Ectodermal cell (in vitro differentiated cells): ENCODE measurements around the gene CTIF.

Experiments used
- H3K27ac ChIP-seq: 2 replicates; pipeline ENCODE4 v1.7.0; 2013; ENCODE audit warnings: mild to moderate bottlenecking, low read depth, low read length; ENCODE audit not compliant: insufficient read depth, poor library complexity, severe bottlenecking
- H3K27me3 ChIP-seq: 2 replicates; pipeline ENCODE4 v1.7.0; 2013; ENCODE audit warnings: mild to moderate bottlenecking, low read length; ENCODE audit not compliant: insufficient read depth, control insufficient read depth, poor library complexity, severe bottlenecking
- H3K36me3 ChIP-seq: one replicate; pipeline ENCODE4 v1.7.0; 2013; ENCODE audit warnings: low read length; ENCODE audit not compliant: control insufficient read depth, insufficient read depth
- H3K4me1 ChIP-seq: one replicate; pipeline ENCODE4 v1.7.0; 2013; ENCODE audit warnings: low read length; ENCODE audit not compliant: control insufficient read depth, insufficient read depth
- H3K4me3 ChIP-seq: 2 replicates; pipeline ENCODE4 v1.7.0; 2013; ENCODE audit warnings: low read depth, low read length, control low read depth; ENCODE audit not compliant: insufficient read depth
- H3K9me3 ChIP-seq: 2 replicates; pipeline ENCODE4 v1.7.0; 2013; ENCODE audit warnings: mild to moderate bottlenecking, low read length, moderate library complexity; ENCODE audit not compliant: control insufficient read depth
- WGBS, 2 experiments: methylation state at CpG; one replicate each; pipeline ENCODE4 v1.1.7; 2013; ENCODE audit warnings: missing lambda C conversion rate in 2 of 2; 5-methylcytosine and 5-hydroxymethylcytosine counted together

The CTIF gene

DNA sequence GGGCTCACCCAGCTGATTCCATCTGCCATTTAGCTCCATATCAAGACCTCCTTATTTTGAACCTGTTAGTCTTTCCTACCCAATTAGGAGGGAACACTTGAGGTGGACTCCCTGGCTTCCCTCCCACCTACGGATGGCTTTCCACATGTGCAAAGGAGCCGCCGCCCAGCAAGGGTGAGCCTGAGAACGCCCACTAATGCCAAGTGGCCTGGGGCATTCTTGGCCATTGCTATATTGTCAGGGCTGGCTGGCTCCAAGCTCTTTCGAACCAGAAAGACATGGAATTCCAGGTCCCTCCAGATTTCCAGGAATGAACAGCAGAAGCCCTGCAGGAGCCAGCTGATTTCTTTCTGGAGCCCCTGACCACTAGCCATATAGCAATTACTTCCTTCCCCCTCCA, 215.7 kb downstream of the CTIF start:
- Histone ChIP-seq H3K36me3 (no peaks in the 10 kb centered on the region), H3K4me3 (no peak overlapping the region), H3K27me3 (no peaks in the 10 kb centered on the region), H3K4me1 (peaks cover 7% of the 10 kb centered on the region), H3K27ac (no peak overlapping the region), H3K9me3 (no peaks in the 10 kb centered on the region)
- 96 to 97% methylated on average over 5 of the region's 5 CpGs for WGBS, 2 experiments

- Histone ChIP-seq H3K4me1 (peaks cover 7% of the 10 kb centered on the region), H3K36me3 (no peaks in the 10 kb centered on the region), H3K9me3 (no peaks in the 10 kb centered on the region), H3K27me3 (no peaks in the 10 kb centered on the region), H3K4me3 (no peak overlapping the region), H3K27ac (no peak overlapping the region)
- 88 to 92% methylated on average over 6 of the region's 6 CpGs for WGBS, 2 experiments
These were observed 216.2 kb downstream of the CTIF start for GRCh38 chr18:48754993-48755473.

GRCh38 chr18:48756511-48757226, 217.8 kb downstream of the CTIF start:
- no peaks in the 10 kb centered on the region for H3K27me3 ChIP-seq
- H3K27ac ChIP-seq, result no peak overlapping the region
- H3K4me1 ChIP-seq, result peaks cover 7% of the 10 kb centered on the region
- H3K36me3 ChIP-seq, result no peaks in the 10 kb centered on the region
- WGBS, 2 experiments, result 86 to 87% methylated on average over 4 of the region's 4 CpGs
- H3K4me3 ChIP-seq, result no peak overlapping the region
- H3K9me3 ChIP-seq, result no peaks in the 10 kb centered on the region

GRCh38 chr18:48757367-48757766, 218.5 kb downstream of the CTIF start:
- Histone ChIP-seq H3K4me1 (peaks cover 7% of the 10 kb centered on the region), H3K27ac (no peak overlapping the region), H3K27me3 (no peaks in the 10 kb centered on the region), H3K4me3 (no peak overlapping the region), H3K36me3 (no peaks in the 10 kb centered on the region), H3K9me3 (no peaks in the 10 kb centered on the region)
- WGBS, 2 experiments, result 89 to 90% methylated on average over 6 of the region's 6 CpGs

DNA sequence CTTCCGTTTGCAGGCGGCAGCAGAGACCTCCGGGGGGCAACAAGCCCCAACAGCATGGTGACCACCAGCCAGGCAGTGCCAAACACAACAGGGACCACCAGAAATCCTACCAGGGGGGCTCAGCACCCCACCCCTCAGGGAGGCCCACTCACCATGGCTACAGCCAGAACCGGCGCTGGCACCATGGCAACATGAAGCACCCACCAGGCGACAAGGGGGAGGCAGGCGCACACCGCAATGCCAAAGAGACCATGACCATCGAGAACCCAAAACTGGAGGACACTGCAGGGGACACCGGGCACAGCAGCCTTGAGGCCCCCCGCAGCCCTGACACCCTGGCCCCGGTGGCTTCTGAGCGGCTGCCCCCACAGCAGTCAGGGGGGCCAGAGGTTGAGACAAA, 219.1 kb downstream of the CTIF start:
- H3K27me3 ChIP-seq, result no peaks in the 10 kb centered on the region
- H3K36me3 ChIP-seq, result no peaks in the 10 kb centered on the region
- H3K9me3 ChIP-seq, result no peaks in the 10 kb centered on the region
- no peak overlapping the region for H3K4me3 ChIP-seq
- no peak overlapping the region for H3K27ac ChIP-seq
- 96% methylated on average over 13 of the region's 13 CpGs for WGBS, 2 experiments
- peaks cover 7% of the 10 kb centered on the region for H3K4me1 ChIP-seq

- Histone ChIP-seq H3K9me3 (no peaks in the 10 kb centered on the region), H3K36me3 (no peaks in the 10 kb centered on the region), H3K4me1 (no peaks in the 10 kb centered on the region), H3K27me3 (no peaks in the 10 kb centered on the region), H3K27ac (no peak overlapping the region), H3K4me3 (no peak overlapping the region)
- WGBS, 2 experiments, result 94 to 95% methylated on average over 19 of the region's 19 CpGs
These were observed 222.8 kb downstream of the CTIF start for GRCh38 chr18:48761582-48761981.

DNA sequence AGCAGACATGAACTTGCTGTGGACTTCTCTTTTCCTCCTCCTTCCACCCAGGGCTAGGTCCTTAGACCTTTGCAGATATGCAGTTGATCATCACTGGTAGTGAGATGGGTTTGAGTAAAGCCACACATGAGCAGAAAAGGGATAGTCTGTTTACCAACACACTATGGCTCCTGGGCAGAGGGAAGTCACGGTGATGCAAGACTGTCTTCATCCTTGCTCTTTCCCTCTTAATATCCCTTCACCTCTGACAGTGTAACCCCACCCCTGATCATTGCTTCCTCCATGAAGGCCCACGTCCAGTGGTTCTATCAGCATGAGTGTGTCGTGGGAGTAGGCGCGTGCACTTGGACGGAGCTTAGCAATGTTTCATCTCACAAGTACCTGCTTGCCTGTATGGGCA, 223.2 kb downstream of the CTIF start:
- H3K4me1 ChIP-seq, result no peaks in the 10 kb centered on the region
- H3K36me3 ChIP-seq, result no peaks in the 10 kb centered on the region
- no peak overlapping the region for H3K4me3 ChIP-seq
- H3K27ac ChIP-seq, result no peak overlapping the region
- no peaks in the 10 kb centered on the region for H3K27me3 ChIP-seq
- H3K9me3 ChIP-seq, result no peaks in the 10 kb centered on the region
- 96 to 98% methylated on average over 6 of the region's 6 CpGs for WGBS, 2 experiments

DNA sequence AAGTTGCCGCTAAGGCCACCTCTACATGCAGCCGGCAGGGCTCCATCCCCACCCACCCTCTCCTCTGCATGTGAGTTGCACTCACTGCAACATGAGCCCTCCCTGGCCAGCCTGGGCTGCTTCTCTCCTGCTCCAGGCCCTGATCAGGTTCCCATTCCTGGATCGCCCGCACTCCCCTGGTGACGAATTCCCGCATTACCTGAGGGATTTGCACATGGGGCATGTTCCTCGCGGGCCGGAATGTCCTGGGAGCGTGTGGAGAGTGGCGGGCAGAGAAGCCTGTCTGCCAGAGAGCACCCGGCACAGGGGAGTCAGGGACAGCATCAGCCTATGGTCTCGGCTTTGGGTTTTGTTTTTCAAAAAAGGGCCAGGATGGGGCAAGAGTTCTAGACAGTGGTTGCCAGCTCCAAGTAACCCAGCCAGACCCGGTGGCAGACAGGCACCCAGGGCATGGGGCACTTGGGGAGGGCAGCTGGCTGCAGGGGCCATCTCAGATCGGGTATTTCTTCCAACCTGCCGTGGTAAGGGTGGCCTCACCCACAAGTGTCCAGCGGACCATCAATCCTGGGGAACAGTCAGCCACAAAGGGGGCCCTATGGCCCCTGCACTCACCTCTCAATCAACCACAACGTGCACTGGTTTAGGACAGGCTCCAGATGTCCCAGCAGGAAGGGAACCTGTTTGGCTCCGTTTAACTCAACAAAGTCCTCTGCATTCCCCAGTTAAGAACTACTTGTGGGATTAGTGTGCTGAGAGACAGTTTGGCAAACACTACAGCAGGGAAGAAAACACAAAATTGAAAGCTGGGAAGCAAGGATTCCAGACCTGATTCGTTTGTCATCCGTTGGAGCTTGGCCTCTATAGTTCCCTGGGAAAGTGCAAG, 224.2 kb downstream of the CTIF start:
- WGBS, 2 experiments, result 92% methylated on average over 21 of the region's 21 CpGs
- Histone ChIP-seq H3K27me3 (no peaks in the 10 kb centered on the region), H3K36me3 (no peaks in the 10 kb centered on the region), H3K27ac (no peak overlapping the region), H3K4me3 (no peak overlapping the region), H3K9me3 (no peaks in the 10 kb centered on the region), H3K4me1 (no peaks in the 10 kb centered on the region)

GRCh38 chr18:48763719-48764100, 224.9 kb downstream of the CTIF start:
- no peaks in the 10 kb centered on the region for H3K36me3 ChIP-seq
- H3K4me1 ChIP-seq, result no peaks in the 10 kb centered on the region
- no peak overlapping the region for H3K4me3 ChIP-seq
- H3K27me3 ChIP-seq, result no peaks in the 10 kb centered on the region
- WGBS, 2 experiments, result 91 to 93% methylated on average over 6 of the region's 6 CpGs
- no peaks in the 10 kb centered on the region for H3K9me3 ChIP-seq
- no peak overlapping the region for H3K27ac ChIP-seq

DNA sequence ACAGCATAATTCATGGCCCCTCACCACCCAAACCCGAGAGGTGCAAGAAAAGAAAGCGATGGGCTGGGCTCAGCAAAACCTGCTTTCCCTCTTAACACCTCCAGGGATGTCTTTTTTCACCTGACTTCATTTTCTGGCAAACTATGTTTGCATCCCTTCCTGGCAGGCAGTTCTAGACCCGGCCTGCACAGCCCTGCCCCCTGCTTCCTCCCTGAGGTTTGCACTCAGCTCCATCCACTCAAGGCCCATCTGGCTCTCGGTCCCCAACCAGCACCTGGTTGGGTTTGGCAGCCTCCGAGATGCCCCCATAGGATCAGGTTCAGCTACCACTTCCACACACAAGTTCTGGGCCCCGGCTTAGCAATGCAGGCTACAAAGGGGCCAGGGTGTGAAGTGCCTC, 226.2 kb downstream of the CTIF start:
- H3K36me3 ChIP-seq, result no peaks in the 10 kb centered on the region
- H3K4me3 ChIP-seq, result no peak overlapping the region
- WGBS, 2 experiments, result 90 to 92% methylated on average over 6 of the region's 6 CpGs
- H3K27ac ChIP-seq, result no peak overlapping the region
- no peaks in the 10 kb centered on the region for H3K27me3 ChIP-seq
- no peaks in the 10 kb centered on the region for H3K9me3 ChIP-seq
- H3K4me1 ChIP-seq, result no peaks in the 10 kb centered on the region
